IMR-90 (cell line): ENCODE results near the gene CDC7. TPM values are rescaled to one million over a fixed set of nuclear protein-coding genes. Genes with fewer than 3 reads are reported as not detected.

ENCODE experiments used
- ATAC-seq: fragments of 200-7000 bp; cut with Tn5 transposase; 2 replicates; pipeline ENCODE4 v1.9.1; 2020; ENCODE audit warnings: low read depth, mild to moderate bottlenecking, moderate library complexity
- BruUV-seq: library from RNA; stranded (reverse); fragments of 400-500 nt; replicated peaks from 2 replicates; lab custom pipeline; 2021; lab: Mats Ljungman, UMichigan
- CTCF ChIA-PET: fragments of 300-600 bp; formaldehyde crosslinking; extraction: SDS; loops from one replicate; lab custom pipeline; 2021; ENCODE audit warnings: antibody characterized with exemption; lab: Yijun Ruan, JAX
- POLR2A ChIA-PET: fragments of 300-600 bp; sonication (Branson Sonifier 250); formaldehyde crosslinking; loops from one replicate; lab custom pipeline; 2022; ENCODE audit warnings: antibody characterized with exemption; ENCODE audit not compliant: unreplicated experiment; lab: Charles Lee
- DNase-seq: peaks from one replicate; pipeline ENCODE4 v3.0.0; 2013
- H2AFZ ChIP-seq: replicated peaks from 2 replicates; pipeline ENCODE3; 2013; ENCODE audit warnings: low read length, mild to moderate bottlenecking; ENCODE audit not compliant: poor library complexity
- H2AK5ac ChIP-seq: 2 replicates; pipeline ENCODE4 v1.6.1; 2013; ENCODE audit warnings: low read depth, low read length, inconsistent platforms
- H2AK9ac ChIP-seq: replicated peaks from 2 replicates; pipeline ENCODE3; 2013; ENCODE audit warnings: mild to moderate bottlenecking, low read depth, low read length, moderate library complexity; ENCODE audit not compliant: poor library complexity
- H2BK120ac ChIP-seq: 2 replicates; pipeline ENCODE4 v1.6.1; 2013; ENCODE audit warnings: low read depth, low read length, inconsistent platforms
- H2BK15ac ChIP-seq: 3 replicates; pipeline ENCODE4 v1.6.1; 2013; ENCODE audit warnings: low read depth, low read length, inconsistent platforms
- H2BK20ac ChIP-seq: 2 replicates; pipeline ENCODE4 v1.6.1; 2013; ENCODE audit warnings: low read depth, mild to moderate bottlenecking, inconsistent platforms, low read length, moderate library complexity
- H2BK5ac ChIP-seq: 2 replicates; pipeline ENCODE4 v1.6.1; 2013; ENCODE audit warnings: mild to moderate bottlenecking, low read depth, low read length, inconsistent platforms; ENCODE audit not compliant: poor library complexity, severe bottlenecking
- H3K14ac ChIP-seq: replicated peaks from 2 replicates; pipeline ENCODE4 v1.6.1; 2013; ENCODE audit warnings: low read depth, low read length, inconsistent platforms
- H3K18ac ChIP-seq: 2 replicates; pipeline ENCODE4 v1.6.1; 2013; ENCODE audit warnings: low read depth, low read length, control low read depth
- H3K23ac ChIP-seq: 2 replicates; pipeline ENCODE4 v1.6.1; 2013; ENCODE audit warnings: low read depth, low read length, inconsistent platforms
- H3K27ac ChIP-seq: 2 replicates; pipeline ENCODE4 v1.5.1; 2013; ENCODE audit warnings: mild to moderate bottlenecking, control low read depth, low read length; ENCODE audit not compliant: insufficient read depth
- H3K27me3 ChIP-seq: 2 replicates; pipeline ENCODE4 v1.6.1; 2013; ENCODE audit warnings: low read length; ENCODE audit not compliant: control insufficient read depth, insufficient read depth
- H3K36me3 ChIP-seq: 2 replicates; pipeline ENCODE4 v1.6.1; 2013; ENCODE audit warnings: low read length, mixed read lengths; ENCODE audit not compliant: control insufficient read depth, insufficient read depth
- H3K4ac ChIP-seq: 2 replicates; pipeline ENCODE4 v1.6.1; 2013; ENCODE audit warnings: low read depth, low read length, inconsistent platforms
- H3K4me1 ChIP-seq: 2 replicates; pipeline ENCODE4 v1.6.1; 2013; ENCODE audit warnings: low read length, mixed read lengths; ENCODE audit not compliant: control insufficient read depth, insufficient read depth
- H3K4me2 ChIP-seq: 2 replicates; pipeline ENCODE4 v1.6.1; 2013; ENCODE audit warnings: low read depth, mild to moderate bottlenecking, control low read depth, low read length, moderate library complexity
- H3K4me3 ChIP-seq: 2 replicates; pipeline ENCODE4 v1.5.1; 2013; ENCODE audit warnings: low read depth, mild to moderate bottlenecking, control low read depth, low read length, moderate library complexity; ENCODE audit not compliant: insufficient read depth
- H3K56ac ChIP-seq: 2 replicates; pipeline ENCODE4 v1.6.1; 2013; ENCODE audit warnings: low read length, inconsistent platforms; ENCODE audit not compliant: insufficient read depth; ENCODE audit errors: extremely low read depth
- H3K79me1 ChIP-seq, 2 experiments: 2 replicates each; pipeline ENCODE4 v1.6.1; 2013; ENCODE audit warnings: low read length in 2 of 2, inconsistent platforms in 1 of 2, low read depth in 1 of 2
- H3K9ac ChIP-seq: 2 replicates; pipeline ENCODE4 v1.6.1; 2013; ENCODE audit warnings: low read depth, low read length, control low read depth
- H3K9me1 ChIP-seq: 2 replicates; pipeline ENCODE4 v1.6.1; 2013; ENCODE audit warnings: low read length, inconsistent platforms; ENCODE audit not compliant: insufficient read depth
- H3K9me3 ChIP-seq: 2 replicates; pipeline ENCODE4 v1.6.1; 2013; ENCODE audit warnings: low read length; ENCODE audit not compliant: control insufficient read depth, insufficient read depth
- H4K20me1 ChIP-seq: 2 replicates; pipeline ENCODE4 v1.6.1; 2013; ENCODE audit warnings: low read length, inconsistent platforms; ENCODE audit not compliant: insufficient read depth
- H4K5ac ChIP-seq: 2 replicates; pipeline ENCODE4 v1.6.1; 2013; ENCODE audit warnings: mild to moderate bottlenecking, low read depth, low read length, control low read depth
- H4K8ac ChIP-seq, 2 experiments: 2 replicates each; pipeline ENCODE4 v1.6.1; 2013; ENCODE audit warnings: low read depth in 2 of 2, low read length in 2 of 2, control low read depth in 1 of 2, inconsistent platforms in 1 of 2
- H4K91ac ChIP-seq: 2 replicates; pipeline ENCODE4 v1.6.1; 2013; ENCODE audit warnings: low read depth, low read length, inconsistent platforms; ENCODE audit not compliant: insufficient read depth
- BHLHE40 ChIP-seq: fragments of 150-350 bp; IDR thresholded peaks from 2 replicates; pipeline ENCODE4 v1.6.1; 2016; ENCODE audit warnings: mild to moderate bottlenecking, low read depth, low read length
- CEBPB ChIP-seq: IDR thresholded peaks from 2 replicates; pipeline ENCODE4 v1.6.1; 2012; ENCODE audit warnings: low read depth, low read length, improper control_type of control experiment
- CHD1 ChIP-seq: IDR thresholded peaks from 2 replicates; pipeline ENCODE4 v1.6.1; 2012; ENCODE audit warnings: low read depth, low read length, improper control_type of control experiment
- CTCF ChIP-seq: conservative IDR thresholded peaks from 2 replicates; pipeline ENCODE4 v1.5.1; 2012; ENCODE audit warnings: mild to moderate bottlenecking, low read depth, low read length, improper control_type of control experiment
- ELK1 ChIP-seq: fragments of 150-350 bp; IDR thresholded peaks from 2 replicates; pipeline ENCODE4 v1.6.1; 2016; ENCODE audit warnings: low read depth, mild to moderate bottlenecking, low read length, moderate library complexity, borderline replicate concordance
- FOS ChIP-seq: fragments of 150-350 bp; IDR thresholded peaks from 2 replicates; pipeline ENCODE4 v1.6.1; 2016; ENCODE audit warnings: low read depth, low read length
- MAFK ChIP-seq: IDR thresholded peaks from 2 replicates; pipeline ENCODE4 v1.6.1; 2012; ENCODE audit warnings: low read depth, low read length, improper control_type of control experiment
- MAZ ChIP-seq: IDR thresholded peaks from 2 replicates; pipeline ENCODE4 v1.6.1; 2012; ENCODE audit warnings: low read depth, mild to moderate bottlenecking, low read length, improper control_type of control experiment, moderate library complexity, borderline replicate concordance
- MXI1 ChIP-seq: IDR thresholded peaks from 2 replicates; pipeline ENCODE4 v1.6.1; 2012; ENCODE audit warnings: low read depth, mild to moderate bottlenecking, low read length, moderate library complexity, borderline replicate concordance
- NFE2L2 ChIP-seq: fragments of 150-350 bp; IDR thresholded peaks from 2 replicates; pipeline ENCODE4 v1.6.1; 2016; ENCODE audit warnings: low read depth, mild to moderate bottlenecking, low read length
- POLR2A ChIP-seq: IDR thresholded peaks from 2 replicates; pipeline ENCODE4 v1.6.1; 2012; ENCODE audit warnings: mild to moderate bottlenecking, low read depth, low read length
- RAD21 ChIP-seq: IDR thresholded peaks from 2 replicates; pipeline ENCODE4 v1.6.1; 2012; ENCODE audit warnings: low read length, improper control_type of control experiment
- RCOR1 ChIP-seq: IDR thresholded peaks from 2 replicates; pipeline ENCODE4 v1.6.1; 2012; ENCODE audit warnings: mild to moderate bottlenecking, low read length, improper control_type of control experiment; ENCODE audit not compliant: insufficient replicate concordance
- RFX5 ChIP-seq: IDR thresholded peaks from 2 replicates; pipeline ENCODE4 v1.8.0; 2012; ENCODE audit warnings: low read depth, mild to moderate bottlenecking, low read length, moderate library complexity
- SMC3 ChIP-seq: fragments of 150-350 bp; IDR thresholded peaks from 2 replicates; pipeline ENCODE4 v1.6.1; 2016; ENCODE audit warnings: low read depth, mild to moderate bottlenecking, antibody characterized with exemption, low read length, moderate library complexity
- USF2 ChIP-seq: fragments of 150-350 bp; IDR thresholded peaks from 2 replicates; pipeline ENCODE4 v1.6.1; 2017; ENCODE audit warnings: mild to moderate bottlenecking, antibody characterized with exemption, low read length, low read depth
- WGBS, 2 experiments: methylation state at CpG; one replicate each; pipeline versions ENCODE4 v1.1.5 to v1.1.7; 2013; ENCODE audit warnings: missing lambda C conversion rate in 2 of 2; ENCODE audit not compliant: insufficient read length in 1 of 2; ENCODE audit errors: extremely low coverage in 2 of 2; 5-methylcytosine and 5-hydroxymethylcytosine counted together
- dilution Hi-C: fragments of 300-500 bp; cut with HindIII; formaldehyde crosslinking; loops from one replicate; pipeline ENCODE4 v1.14.3; 2018; ENCODE audit warnings: low sequenced_read_pairs; ENCODE audit not compliant: unreplicated experiment
- in situ Hi-C: fragments of 300-500 bp; cut with MboI; formaldehyde crosslinking; loops from 3 replicates; pipeline ENCODE4 v1.14.3; 2019; ENCODE audit warnings: low sequenced_read_pairs, inconsistent platforms, mixed read lengths
- intact Hi-C: fragments of 100-400 bp; cut with micrococcal nuclease; formaldehyde crosslinking; loops from 2 replicates; pipeline ENCODE4 v1.10.0; 2022
- polyA plus RNA-seq, 3 experiments: library from polyadenylated mRNA; depleted of rRNA; stranded (reverse); fragments of >200 nt; gene quantifications; 2 replicates each; pipeline ENCODE4 v1.2.3, GENCODE V29; 2012; ENCODE audit warnings: low replicate concordance in 1 of 3
- total RNA-seq: library from RNA; depleted of rRNA; stranded (reverse); fragments of >200 nt; gene quantifications from 2 replicates; pipeline ENCODE4 v1.2.3, GENCODE V29; 2012

The CDC7 gene
- total and polyA plus RNA-seq, 2 of the 4 experiments (the other 2 are of a cell fraction), result 4.3 to 4.7 TPM

- Histone ChIP-seq H3K9ac (no peak overlapping the region), H2BK5ac (no peak overlapping the region), H3K4me1 (no peaks in the 10 kb centered on the region), H4K5ac (no peak overlapping the region), H3K14ac (no peak overlapping the region), H2AFZ (no peak overlapping the region), H3K27ac (no peak overlapping the region), H3K79me1 (no peaks in the 10 kb centered on the region), H2BK120ac (no peak overlapping the region), H3K9me3 (no peaks in the 10 kb centered on the region), H3K36me3 (no peaks in the 10 kb centered on the region), H3K4me2 (no peak overlapping the region), H3K27me3 (peaks cover 2% of the 10 kb centered on the region), H2AK5ac (no peak overlapping the region), H2AK9ac (no peak overlapping the region), H4K20me1 (no peaks in the 10 kb centered on the region), H4K8ac (no peak overlapping the region), H3K18ac (no peak overlapping the region), H2BK15ac (no peak overlapping the region), H3K23ac (no peak overlapping the region), H3K4me3 (no peak overlapping the region), H3K56ac (no peak overlapping the region), H2BK20ac (no peak overlapping the region), H4K91ac (no peak overlapping the region), H3K4ac (no peak overlapping the region), H3K9me1 (no peaks in the 10 kb centered on the region)
- no peak for ATAC-seq
- no TSS peak for BruUV-seq
- ChIA-PET CTCF (no interaction called here), POLR2A (no interaction called here)
- no CpG with 5 or more reads among the region's 3 CpGs for WGBS, 2 experiments
- intact Hi-C loops, result no loop called here
- in situ Hi-C loops, result no loop called here
- DNase-seq, result no peak
- TF ChIP-seq FOS (no peak), MAFK (no peak), MAZ (no peak), BHLHE40 (no peak), MXI1 (no peak), CEBPB (no peak), NFE2L2 (no peak), SMC3 (no peak), POLR2A (no peak), RCOR1 (no peak), USF2 (no peak), RFX5 (no peak), ELK1 (no peak), CTCF (no peak), CHD1 (no peak), RAD21 (no peak)
- dilution Hi-C loops, result no loop called here
Observed at GRCh38 chr1:91487469-91487868, 13.2 kb upstream of the CDC7 start.
